ENCODE data around the gene ZMIZ1. TPM values are rescaled to one million over a fixed set of nuclear protein-coding genes. Genes with fewer than 3 reads are reported as not detected.

Gene ZMIZ1
- total RNA-seq, 1 experiment from 2014 or later, result 35.8 TPM

GRCh38 chr10:79131836-79132631, 63.3 kb downstream of the ZMIZ1 start:
- POLR2A ChIA-PET (ENCODE audit: low non-redundant PET), result no interaction called here
- H3K4me3 ChIP-seq (ENCODE audit: low read depth, low read length, poor library complexity, severe bottlenecking), result no peak overlapping the region
- CTCF ChIA-PET, result no interaction called here
- intact Hi-C loops (cut with micrococcal nuclease; ENCODE audit: unreplicated experiment), result no loop called here
- H3K9me3 ChIP-seq (ENCODE audit: low read depth, low read length, poor library complexity, severe bottlenecking), result no peaks in the 10 kb centered on the region
- no peaks in the 10 kb centered on the region for H3K27me3 ChIP-seq (replicated peaks; ENCODE audit: insufficient read depth, low read depth, low read length, poor library complexity)
- H3K36me3 ChIP-seq (ENCODE audit: insufficient read depth, low read length, poor library complexity, severe bottlenecking), result no peaks in the 10 kb centered on the region
- H3K4me1 ChIP-seq (ENCODE audit: insufficient read depth, low read length, poor library complexity, severe bottlenecking), result peaks cover 30% of the 10 kb centered on the region
- no peak for DNase-seq (ENCODE audit: low spot score)
- BruUV-seq (replicated peaks), result no TSS peak
- no peak for TF ChIP-seq EZH2 (IDR thresholded peaks at IDR 0.05; ENCODE audit: borderline replicate concordance, low read depth, low read length, poor library complexity, severe bottlenecking)
- TF ChIP-seq, protein P1, sequence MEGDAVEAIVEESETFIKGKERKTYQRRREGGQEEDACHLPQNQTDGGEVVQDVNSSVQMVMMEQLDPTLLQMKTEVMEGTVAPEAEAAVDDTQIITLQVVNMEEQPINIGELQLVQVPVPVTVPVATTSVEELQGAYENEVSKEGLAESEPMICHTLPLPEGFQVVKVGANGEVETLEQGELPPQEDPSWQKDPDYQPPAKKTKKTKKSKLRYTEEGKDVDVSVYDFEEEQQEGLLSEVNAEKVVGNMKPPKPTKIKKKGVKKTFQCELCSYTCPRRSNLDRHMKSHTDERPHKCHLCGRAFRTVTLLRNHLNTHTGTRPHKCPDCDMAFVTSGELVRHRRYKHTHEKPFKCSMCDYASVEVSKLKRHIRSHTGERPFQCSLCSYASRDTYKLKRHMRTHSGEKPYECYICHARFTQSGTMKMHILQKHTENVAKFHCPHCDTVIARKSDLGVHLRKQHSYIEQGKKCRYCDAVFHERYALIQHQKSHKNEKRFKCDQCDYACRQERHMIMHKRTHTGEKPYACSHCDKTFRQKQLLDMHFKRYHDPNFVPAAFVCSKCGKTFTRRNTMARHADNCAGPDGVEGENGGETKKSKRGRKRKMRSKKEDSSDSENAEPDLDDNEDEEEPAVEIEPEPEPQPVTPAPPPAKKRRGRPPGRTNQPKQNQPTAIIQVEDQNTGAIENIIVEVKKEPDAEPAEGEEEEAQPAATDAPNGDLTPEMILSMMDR (conservative IDR thresholded peaks at IDR 0.05; ENCODE audit: low read depth, low read length), result no peak
- no peak overlapping the region for H3K27ac ChIP-seq (ENCODE audit: low read depth, low read length, poor library complexity, severe bottlenecking)

DNA sequence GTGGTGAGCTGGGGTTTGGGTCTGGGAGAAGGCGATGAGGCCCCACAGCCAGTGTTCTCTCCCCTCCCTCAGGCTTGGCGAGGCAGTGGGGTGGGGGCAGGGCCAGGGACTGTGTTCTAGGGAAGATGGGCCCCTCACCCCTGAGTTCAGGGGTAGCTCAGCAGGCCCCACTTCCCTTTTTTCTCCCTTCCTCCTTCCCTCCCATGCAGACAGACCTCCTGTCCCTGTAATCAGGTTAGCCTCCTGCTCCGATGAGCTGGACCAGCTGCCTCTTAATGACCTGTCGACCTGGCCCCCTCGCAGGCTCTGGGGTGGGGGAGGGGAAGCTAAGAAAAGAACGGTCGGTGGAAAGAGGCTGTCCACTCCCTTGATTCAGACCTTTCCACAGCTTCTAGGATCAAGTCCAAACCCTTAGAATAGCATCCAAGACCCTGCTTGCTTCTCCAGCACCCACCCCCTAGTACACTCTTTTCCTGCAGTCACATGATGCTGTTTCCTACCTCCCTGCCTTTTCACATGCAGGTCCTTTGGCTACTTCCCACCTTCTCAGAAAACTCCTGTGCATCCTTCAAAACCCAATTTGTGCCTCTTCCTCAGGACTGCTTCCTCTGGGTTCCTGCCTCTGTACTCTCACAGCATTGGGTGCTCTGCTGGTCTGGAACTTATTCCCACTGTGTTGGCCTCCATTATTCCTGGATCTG, 64.1 kb downstream of the ZMIZ1 start:
- intact Hi-C loops (cut with micrococcal nuclease; ENCODE audit: unreplicated experiment), result no loop called here
- H3K27ac ChIP-seq (ENCODE audit: low read depth, low read length, poor library complexity, severe bottlenecking), result no peak overlapping the region
- no peaks in the 10 kb centered on the region for H3K27me3 ChIP-seq (replicated peaks; ENCODE audit: insufficient read depth, low read depth, low read length, poor library complexity)
- ChIA-PET CTCF (interaction anchor here (0.6 kb wide), 1 partner anchor 18 kb away, joined by 6 read pairs; no protein-coding TSS in a partner anchor), POLR2A (ENCODE audit: low non-redundant PET) (no interaction called here)
- H3K4me3 ChIP-seq (ENCODE audit: low read depth, low read length, poor library complexity, severe bottlenecking), result no peak overlapping the region
- TF ChIP-seq EZH2 (IDR thresholded peaks at IDR 0.05; ENCODE audit: borderline replicate concordance, low read depth, low read length, poor library complexity, severe bottlenecking), result no peak
- TF ChIP-seq, protein P1 (conservative IDR thresholded peaks at IDR 0.05; ENCODE audit: low read depth, low read length), result no peak
- H3K9me3 ChIP-seq (ENCODE audit: low read depth, low read length, poor library complexity, severe bottlenecking), result no peaks in the 10 kb centered on the region
- peaks cover 22% of the 10 kb centered on the region for H3K4me1 ChIP-seq (ENCODE audit: insufficient read depth, low read length, poor library complexity, severe bottlenecking)
- no peaks in the 10 kb centered on the region for H3K36me3 ChIP-seq (ENCODE audit: insufficient read depth, low read length, poor library complexity, severe bottlenecking)
- DNase-seq (ENCODE audit: low spot score), result no peak
- BruUV-seq (replicated peaks), result no TSS peak

- Histone ChIP-seq H3K4me1 (ENCODE audit: insufficient read depth, low read length, poor library complexity, severe bottlenecking) (peaks cover 16% of the 10 kb centered on the region), H3K9me3 (ENCODE audit: low read depth, low read length, poor library complexity, severe bottlenecking) (no peaks in the 10 kb centered on the region), H3K36me3 (ENCODE audit: insufficient read depth, low read length, poor library complexity, severe bottlenecking) (no peaks in the 10 kb centered on the region), H3K27me3 (replicated peaks; ENCODE audit: insufficient read depth, low read depth, low read length, poor library complexity) (no peaks in the 10 kb centered on the region), H3K4me3 (ENCODE audit: low read depth, low read length, poor library complexity, severe bottlenecking) (no peak overlapping the region), H3K27ac (ENCODE audit: low read depth, low read length, poor library complexity, severe bottlenecking) (no peak overlapping the region)
- TF ChIP-seq EZH2 (IDR thresholded peaks at IDR 0.05; ENCODE audit: borderline replicate concordance, low read depth, low read length, poor library complexity, severe bottlenecking), result no peak
- TF ChIP-seq, protein P1 (conservative IDR thresholded peaks at IDR 0.05; ENCODE audit: low read depth, low read length), result no peak
- ChIA-PET CTCF (interaction anchor here (0.6 kb wide), 1 partner anchor 19 kb away, joined by 6 read pairs; no protein-coding TSS in a partner anchor), POLR2A (ENCODE audit: low non-redundant PET) (interaction anchor here (0.6 kb wide), 1 partner anchor 67 kb away, joined by 3 read pairs; no protein-coding TSS in a partner anchor)
- no peak for DNase-seq (ENCODE audit: low spot score)
- intact Hi-C loops (cut with micrococcal nuclease; ENCODE audit: unreplicated experiment), result no loop called here
- BruUV-seq (replicated peaks), result no TSS peak
These were observed 64.7 kb downstream of the ZMIZ1 start for GRCh38 chr10:79133416-79133815.
